Measurements from ENCODE around the gene DTX4.

DNA sequence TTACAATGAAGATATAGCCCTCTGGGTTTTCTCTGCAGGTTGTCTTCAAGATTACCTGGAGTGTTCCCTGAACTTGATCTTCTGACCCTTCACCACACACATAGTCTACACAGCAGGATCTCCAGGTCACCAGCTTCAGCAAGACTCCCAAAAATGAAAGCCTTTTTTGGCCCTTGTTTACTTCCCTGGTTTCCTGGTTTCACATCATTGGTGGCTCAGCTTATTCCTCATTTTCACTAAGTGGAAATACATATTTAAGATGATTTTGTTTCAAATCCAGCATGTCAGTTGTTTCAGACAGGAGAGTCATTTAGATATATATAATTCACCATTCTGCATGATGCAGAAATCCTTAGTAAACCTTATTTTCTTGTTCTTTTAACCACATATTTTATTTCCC is 82.4 kb downstream of the DTX4 start:
- TF ChIP-seq POLR2AphosphoS5 (IDR thresholded peaks at IDR 0.05; ENCODE audit: low read depth, low read length) (no peak), POLR2A (IDR thresholded peaks at IDR 0.05; ENCODE audit: low read depth, low read length) (no peak), TAF1 (IDR thresholded peaks at IDR 0.05; ENCODE audit: borderline replicate concordance, low read depth, low read length) (no peak)
